GM19463 (cell line): Measurements from ENCODE around the gene SLC35B2.
"Not testable (repeated sequence)": the region's sequence is repeated elsewhere in the genome, so short reads cannot be mapped to it uniquely, and the experiment has no call there.

ENCODE experiments used
- ATAC-seq: cut with Tn5 transposase; IDR thresholded peaks from one replicate; pipeline ENCODE4 v1.9.1; 2021; ENCODE audit warnings: mild to moderate bottlenecking, moderate library complexity; ENCODE audit not compliant: unreplicated experiment

The SLC35B2 gene

GRCh38 chr6:44235891-44236516 is 21.3 kb downstream of the SLC35B2 start:
- ATAC-seq = no peak

GRCh38 chr6:44235269-44235668 is 22.1 kb downstream of the SLC35B2 start:
- no peak for ATAC-seq

- no peak for ATAC-seq
Observed at GRCh38 chr6:44234101-44235025, 23.0 kb downstream of the SLC35B2 start.

GRCh38 chr6:44233567-44234100 is 23.7 kb downstream of the SLC35B2 start:
- ATAC-seq = no peak

- no peak for ATAC-seq
Observed at GRCh38 chr6:44232676-44233566, 24.4 kb downstream of the SLC35B2 start.

- not testable (repeated sequence) for ATAC-seq
Observed at GRCh38 chr6:44231426-44231825, 25.9 kb downstream of the SLC35B2 start.

GRCh38 chr6:44230034-44230675 is 27.2 kb downstream of the SLC35B2 start:
- ATAC-seq = no peak

GRCh38 chr6:44229376-44230033 is 27.8 kb downstream of the SLC35B2 start:
- ATAC-seq = no peak

GRCh38 chr6:44228836-44229235 is 28.5 kb downstream of the SLC35B2 start:
- ATAC-seq = no peak

- ATAC-seq = no peak
Observed at GRCh38 chr6:44228433-44228832, 28.9 kb downstream of the SLC35B2 start.

GRCh38 chr6:44228031-44228430 is 29.3 kb downstream of the SLC35B2 start:
- no peak for ATAC-seq

- no peak for ATAC-seq
Observed at GRCh38 chr6:44227148-44227793, 30.1 kb downstream of the SLC35B2 start.

GRCh38 chr6:44226368-44227147 is 30.8 kb downstream of the SLC35B2 start:
- ATAC-seq = no peak

GRCh38 chr6:44225579-44226325 is 31.6 kb downstream of the SLC35B2 start:
- no peak for ATAC-seq

- no peak for ATAC-seq
Observed at GRCh38 chr6:44224965-44225305, 32.4 kb downstream of the SLC35B2 start.

GRCh38 chr6:44224029-44224964 is 33.0 kb downstream of the SLC35B2 start:
- no peak for ATAC-seq
